HL-60/S4 (cell line): Measurements from ENCODE around the gene DUSP28.
"Not testable (repeated sequence)": the region's sequence is repeated elsewhere in the genome, so short reads cannot be mapped to it uniquely, and the experiment has no call there.

ENCODE experiments used
- in situ Hi-C: fragments of 300-500 bp; cut with MboI; formaldehyde crosslinking; loops from 2 replicates; pipeline ENCODE4 v1.14.3; 2022; ENCODE audit warnings: low sequenced_read_pairs

DUSP28 gene

GRCh38 chr2:240527153-240527750, 32.9 kb upstream of the DUSP28 start:
- in situ Hi-C loops: no loop called here

- in situ Hi-C loops: no loop called here
Measured at GRCh38 chr2:240528406-240529040, 31.6 kb upstream of the DUSP28 start.

GRCh38 chr2:240529344-240529999, 30.7 kb upstream of the DUSP28 start:
- in situ Hi-C loops: no loop called here

- in situ Hi-C loops: no loop called here
Measured at GRCh38 chr2:240530181-240530580, 30.0 kb upstream of the DUSP28 start.

- in situ Hi-C loops: no loop called here
Measured at GRCh38 chr2:240531038-240531437, 29.1 kb upstream of the DUSP28 start.

GRCh38 chr2:240532031-240532775, 28.0 kb upstream of the DUSP28 start:
- in situ Hi-C loops: no loop called here

GRCh38 chr2:240538031-240538780, 22.0 kb upstream of the DUSP28 start:
- in situ Hi-C loops: no loop called here

- in situ Hi-C loops: not testable (repeated sequence)
Measured at GRCh38 chr2:240539101-240539500, 21.1 kb upstream of the DUSP28 start.

GRCh38 chr2:240539906-240540305, 20.3 kb upstream of the DUSP28 start:
- in situ Hi-C loops: no loop called here

- in situ Hi-C loops: no loop called here
Measured at GRCh38 chr2:240551288-240551687, 8.9 kb upstream of the DUSP28 start.

- in situ Hi-C loops: no loop called here
Measured at GRCh38 chr2:240551811-240552210, 8.3 kb upstream of the DUSP28 start.

GRCh38 chr2:240553956-240554480, 6.1 kb upstream of the DUSP28 start:
- in situ Hi-C loops: no loop called here

GRCh38 chr2:240554767-240555493, 5.2 kb upstream of the DUSP28 start:
- in situ Hi-C loops: no loop called here

GRCh38 chr2:240555541-240556250, 4.5 kb upstream of the DUSP28 start:
- in situ Hi-C loops: no loop called here

- in situ Hi-C loops: no loop called here
Measured at GRCh38 chr2:240556553-240557100, 3.5 kb upstream of the DUSP28 start.

GRCh38 chr2:240557101-240557751, 2.9 kb upstream of the DUSP28 start:
- in situ Hi-C loops: no loop called here

- in situ Hi-C loops: no loop called here
Measured at GRCh38 chr2:240557808-240558207, 2.3 kb upstream of the DUSP28 start, which contains the start of gene ANKMY1. TSS of gene ANKMY1 (minus strand) at chr2:240557988. CDS start at chr2:240557335, 653 bp downstream.

- in situ Hi-C loops: no loop called here
Measured at GRCh38 chr2:240558236-240558761, 1.9 kb upstream of the DUSP28 start.
